GM19463 (cell line): ENCODE data around the gene AP3D1.

ENCODE experiments used
- ATAC-seq: cut with Tn5 transposase; IDR thresholded peaks from one replicate; pipeline ENCODE4 v1.9.1; 2021; ENCODE audit warnings: mild to moderate bottlenecking, moderate library complexity; ENCODE audit not compliant: unreplicated experiment

The AP3D1 gene

DNA sequence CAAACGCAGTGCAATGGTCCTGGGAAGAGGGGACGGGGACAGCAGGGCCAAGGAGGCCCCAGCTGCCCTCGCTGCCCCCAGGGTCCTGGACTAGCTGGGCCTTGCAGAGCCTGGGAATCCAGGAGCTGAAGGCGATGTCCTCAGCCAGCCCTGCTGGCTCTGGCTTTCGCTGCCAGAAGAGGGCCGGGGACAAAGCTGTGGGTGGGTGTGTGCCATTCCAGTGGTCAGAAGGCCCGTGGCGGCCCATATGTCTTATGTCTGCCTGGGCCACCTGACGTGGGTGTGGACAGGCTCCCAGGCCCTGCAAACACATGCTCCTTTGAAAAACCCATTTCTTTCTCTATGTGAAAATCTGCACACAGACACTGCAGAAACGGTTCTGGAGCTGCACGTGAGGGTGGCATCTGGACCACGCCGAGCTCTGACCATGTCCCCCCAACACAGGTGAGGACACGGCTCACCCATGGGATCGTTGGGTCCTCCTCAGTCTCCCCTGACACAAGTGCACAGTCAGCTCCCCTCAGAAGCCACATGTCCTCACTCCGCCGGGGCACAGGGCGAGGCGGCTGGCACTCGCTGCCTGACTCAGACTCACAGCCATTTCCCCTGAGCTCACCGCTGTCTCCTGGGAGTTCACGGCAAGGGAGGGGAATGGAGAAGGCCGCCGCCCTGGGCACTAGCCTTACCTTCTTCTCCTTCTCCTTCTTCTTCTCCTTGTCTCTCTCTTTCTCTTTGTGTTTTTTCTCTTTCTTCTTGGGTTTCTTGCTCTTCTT, 37.7 kb downstream of the AP3D1 start:
- ATAC-seq, result no peak

DNA sequence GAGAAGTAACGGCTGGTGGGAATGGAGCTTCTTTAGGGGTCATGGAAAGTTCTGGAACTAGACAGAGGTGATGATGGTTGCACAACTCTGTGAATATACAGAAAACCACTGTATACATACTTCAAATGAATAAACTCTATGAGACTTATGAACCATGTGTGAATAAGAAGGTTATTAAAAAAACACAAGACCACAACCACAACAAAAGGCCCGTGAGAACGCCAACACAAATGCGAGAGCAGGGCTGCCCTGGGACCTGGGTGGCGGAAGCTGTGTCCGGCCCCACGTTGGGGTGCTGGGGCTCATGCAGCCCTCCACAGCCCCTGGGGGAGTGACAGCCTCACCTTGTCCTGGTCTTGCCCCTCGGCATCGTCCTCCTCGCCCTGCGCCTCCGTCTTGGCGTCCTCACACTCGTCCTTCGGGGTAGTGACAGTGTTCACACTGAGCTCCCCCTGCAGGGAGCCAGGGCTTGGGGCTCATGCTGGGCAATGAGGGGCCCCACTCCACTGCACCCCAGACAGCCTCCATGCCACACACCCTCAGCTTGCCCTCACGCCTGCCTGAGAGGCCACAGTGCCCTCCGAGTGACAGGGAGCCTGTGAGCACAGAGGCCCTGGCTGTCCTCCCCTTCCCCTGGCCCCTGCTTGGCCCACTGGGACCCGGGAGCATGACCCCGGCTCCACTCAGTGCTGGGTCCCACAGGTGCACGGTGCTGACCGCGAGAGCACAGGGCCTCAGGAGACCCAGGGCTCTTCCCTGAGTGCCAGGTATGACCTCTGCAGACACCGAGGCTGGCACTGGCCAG, 38.6 kb downstream of the AP3D1 start:
- no peak for ATAC-seq

DNA sequence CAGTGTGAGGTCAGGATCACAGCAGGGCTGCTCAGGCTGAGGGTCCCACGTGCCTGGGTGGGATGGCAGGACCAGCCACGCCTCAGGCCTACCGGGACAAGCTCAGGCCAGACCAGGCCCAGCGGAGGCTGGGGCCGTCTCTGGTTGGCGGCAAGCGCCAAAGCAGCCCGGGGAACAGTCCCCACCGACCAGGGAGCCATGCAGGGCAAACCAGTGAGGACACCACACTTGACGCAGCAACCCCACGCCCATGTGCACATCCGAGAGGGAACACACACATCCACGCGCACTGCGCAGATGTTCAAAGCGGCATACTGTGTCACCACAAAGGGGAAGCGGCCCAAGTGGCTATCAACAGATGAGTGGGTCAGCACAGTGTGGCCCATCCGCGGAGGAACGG, 39.5 kb downstream of the AP3D1 start:
- ATAC-seq, result no peak

DNA sequence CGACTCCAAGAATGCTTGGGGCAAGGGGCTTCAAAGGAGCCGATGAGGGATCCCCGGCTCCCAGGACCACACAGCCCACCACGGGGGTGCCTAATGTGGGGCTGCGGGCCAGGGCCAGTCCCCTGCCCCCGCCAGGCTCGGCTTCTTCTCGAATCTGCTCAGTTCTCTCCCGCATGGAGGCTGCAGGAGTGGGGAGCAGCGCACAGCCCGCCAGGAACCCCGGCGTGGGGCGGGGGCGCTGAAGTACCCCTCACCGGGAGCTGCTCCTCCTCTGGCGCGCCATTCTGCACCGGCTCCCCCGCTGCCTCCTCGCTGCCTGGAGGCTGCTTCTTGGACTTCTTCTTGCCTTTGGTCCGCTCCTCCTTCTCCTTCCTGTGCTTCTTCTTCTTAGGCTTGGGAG, 39.9 kb downstream of the AP3D1 start:
- ATAC-seq, result no peak

- ATAC-seq, result no peak
Measured at GRCh38 chr19:2110822-2111221, 40.5 kb downstream of the AP3D1 start.

DNA sequence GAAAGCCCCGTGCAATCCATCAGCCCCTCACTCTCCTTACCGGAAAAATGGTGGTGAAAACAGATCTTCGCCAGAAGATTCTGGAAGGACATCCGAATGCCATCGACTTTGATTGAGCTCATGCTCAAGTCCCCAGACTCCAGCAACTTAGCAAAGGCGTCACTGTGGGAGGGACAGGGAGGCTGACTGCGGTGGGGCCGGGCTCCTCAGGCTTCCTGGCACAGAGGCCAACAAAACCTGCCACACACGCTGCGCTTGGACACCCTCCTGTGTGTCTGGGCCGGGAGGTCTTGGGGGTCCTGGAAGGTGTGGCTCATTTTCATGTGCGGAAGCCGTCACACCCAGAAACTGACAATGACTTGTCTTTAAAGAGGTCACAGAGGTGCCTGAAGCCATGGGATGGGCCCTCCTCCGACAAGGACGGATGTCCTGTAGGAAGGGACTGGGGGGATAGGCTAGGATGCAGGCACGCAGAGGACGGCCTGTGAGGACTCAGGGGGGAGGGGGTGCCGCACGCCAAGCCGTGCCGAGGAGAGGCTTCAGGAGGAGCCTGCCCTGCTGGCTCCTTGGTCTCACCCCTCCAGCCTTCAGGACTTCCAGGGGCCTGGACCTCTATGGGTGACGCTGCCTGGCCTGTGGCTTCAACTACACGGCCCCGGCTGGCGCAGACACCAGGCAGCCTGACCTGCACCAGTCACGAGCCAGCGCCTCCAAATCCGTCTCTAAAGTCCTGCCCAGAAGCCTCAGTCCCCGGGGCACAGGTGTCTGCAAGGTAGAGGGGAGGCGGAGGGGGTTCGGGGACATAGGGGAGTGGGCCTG, 42.1 kb downstream of the AP3D1 start:
- ATAC-seq, result no peak

DNA sequence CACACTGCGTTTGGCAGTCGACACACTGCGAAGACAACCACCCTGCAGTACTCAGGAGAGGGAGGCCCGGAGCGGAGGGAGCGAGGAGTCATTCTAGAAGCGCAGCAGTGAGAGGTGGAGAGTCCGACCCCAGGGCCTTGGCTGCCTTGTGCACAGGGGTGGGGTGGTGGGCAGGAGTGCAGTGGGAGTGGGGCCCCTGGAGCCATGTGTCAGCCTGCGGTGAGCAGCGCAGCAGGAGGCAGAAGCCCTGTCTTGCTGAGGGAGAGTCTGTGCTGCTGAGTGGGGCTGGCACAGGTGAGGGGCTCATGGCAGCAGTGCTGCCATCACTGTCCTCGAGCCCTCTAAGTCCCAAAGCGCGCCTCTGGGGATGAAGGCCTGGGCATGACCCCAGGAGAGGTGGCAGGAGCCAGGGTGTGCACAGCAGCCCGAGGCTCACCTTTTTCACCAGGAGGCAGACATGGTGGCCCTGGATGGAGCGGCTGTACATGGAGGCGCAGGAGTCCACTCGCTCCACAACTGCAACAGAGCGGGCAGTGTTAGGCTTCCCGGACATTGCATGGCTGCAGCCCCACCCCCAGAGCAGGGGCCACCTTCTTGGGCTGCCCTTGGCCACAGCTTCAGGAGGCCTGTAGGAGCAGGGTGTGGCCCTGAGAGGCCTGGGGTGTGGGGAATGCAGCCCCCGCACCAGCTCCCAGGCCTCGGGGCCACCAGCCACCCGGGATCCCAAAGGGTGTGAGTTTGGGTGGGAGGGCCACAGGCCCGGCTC, 42.9 kb downstream of the AP3D1 start:
- ATAC-seq, result no peak

- ATAC-seq, result no peak
Measured at GRCh38 chr19:2103045-2103707, 48.2 kb downstream of the AP3D1 start.

DNA sequence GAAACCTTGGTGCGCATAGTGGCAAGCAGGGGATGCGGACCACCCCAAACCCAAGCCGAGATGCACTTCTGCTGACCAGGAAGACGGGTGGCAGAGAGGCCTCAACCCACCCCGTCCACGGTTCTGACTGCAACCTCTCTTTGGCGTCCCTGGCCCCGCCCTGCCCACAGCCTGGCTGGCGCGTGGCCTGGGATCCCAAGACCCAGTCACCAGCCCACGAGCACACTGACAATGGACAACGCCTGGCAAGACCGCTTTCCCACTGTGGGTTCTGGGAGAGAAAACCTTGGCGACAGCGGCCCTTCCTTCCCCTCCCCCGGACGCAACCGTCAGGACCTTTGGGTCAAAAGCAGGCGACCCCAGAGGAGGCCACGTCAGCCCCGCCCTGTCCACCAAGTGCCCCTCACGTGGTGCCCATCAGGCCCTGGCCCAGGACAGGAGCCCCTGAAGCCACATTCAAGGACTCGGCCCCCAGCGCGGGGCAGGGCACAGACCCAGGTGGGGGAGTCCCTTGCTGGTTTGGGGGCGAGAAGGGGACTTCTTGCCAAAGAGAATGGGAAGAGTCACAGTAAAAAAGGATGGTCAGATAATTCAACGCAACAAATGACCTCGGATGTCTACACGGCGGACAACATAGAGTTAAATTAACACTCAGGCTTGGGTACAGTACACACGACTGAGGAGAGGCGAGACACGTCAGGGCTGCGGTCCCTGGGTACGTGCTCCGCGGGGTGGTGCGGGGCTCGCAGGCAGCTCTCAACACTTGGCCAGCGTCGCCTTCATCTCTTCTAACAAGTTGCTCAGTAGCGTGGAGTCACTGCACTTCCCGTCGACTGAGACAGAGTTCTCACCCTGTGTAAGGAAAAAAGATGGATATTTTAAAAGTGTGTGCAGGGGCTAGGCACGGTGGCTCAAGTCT, 49.7 kb downstream of the AP3D1 start:
- no peak for ATAC-seq

- ATAC-seq, result no peak
Measured at GRCh38 chr19:2100719-2101061, 50.7 kb downstream of the AP3D1 start.

DNA sequence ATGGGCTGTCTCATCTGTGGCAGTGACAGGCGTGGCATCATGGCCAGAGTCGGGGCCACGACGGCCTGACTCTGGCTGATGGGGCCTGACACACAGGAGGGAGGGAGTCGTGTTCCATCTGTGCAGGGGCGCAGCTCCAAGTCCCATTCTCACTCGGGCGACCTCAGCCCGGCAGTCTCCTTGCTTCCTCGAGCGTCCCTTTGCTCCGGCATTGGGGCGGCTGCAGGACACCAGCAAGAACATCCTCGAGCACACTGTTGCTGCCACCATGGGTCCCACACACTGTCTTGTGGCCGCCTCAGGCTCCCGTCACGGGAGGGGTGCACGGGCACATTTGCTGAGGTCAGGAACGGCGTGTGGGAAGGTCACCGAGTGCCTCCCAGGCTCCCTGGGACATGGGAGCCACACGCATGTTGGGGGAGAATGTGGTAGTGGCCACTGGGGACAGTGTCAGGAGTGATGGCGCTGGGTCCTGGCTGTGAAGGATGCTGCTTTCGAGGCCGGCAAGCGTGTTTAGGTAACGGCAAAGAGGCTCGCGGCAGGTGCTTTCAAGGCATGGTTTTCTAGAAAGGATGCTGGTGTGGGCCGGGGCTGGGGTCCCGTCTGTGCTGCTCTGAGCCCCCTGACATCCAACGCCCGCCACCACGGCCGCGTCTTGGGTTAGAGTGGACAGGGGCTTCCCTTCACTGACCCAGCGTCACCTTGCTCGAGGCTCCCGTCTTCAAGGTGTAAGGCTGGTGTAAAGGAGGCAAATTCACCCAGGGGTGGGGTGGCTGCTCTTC, 51.2 kb downstream of the AP3D1 start:
- no peak for ATAC-seq

DNA sequence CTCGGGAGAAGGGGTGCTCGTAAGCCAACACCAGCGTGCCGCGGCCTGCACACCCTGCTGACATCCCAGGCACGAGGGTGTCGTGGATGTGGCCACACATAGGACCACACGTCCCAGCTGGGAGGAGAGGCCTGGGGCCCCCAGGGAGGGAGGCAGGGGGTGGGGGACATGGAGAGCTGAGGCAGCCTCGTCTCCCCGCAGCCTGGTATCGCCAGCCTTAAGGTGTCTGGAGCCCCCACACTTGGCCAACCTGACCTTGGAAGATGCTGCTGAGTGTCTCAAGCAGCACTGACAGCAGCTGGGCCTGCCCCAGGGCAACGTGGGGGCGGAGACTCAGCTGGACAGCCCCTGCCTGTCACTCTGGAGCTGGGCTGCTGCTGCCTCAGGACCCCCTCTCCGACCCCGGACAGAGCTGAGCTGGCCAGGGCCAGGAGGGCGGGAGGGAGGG, 52.3 kb downstream of the AP3D1 start:
- ATAC-seq, result no peak

DNA sequence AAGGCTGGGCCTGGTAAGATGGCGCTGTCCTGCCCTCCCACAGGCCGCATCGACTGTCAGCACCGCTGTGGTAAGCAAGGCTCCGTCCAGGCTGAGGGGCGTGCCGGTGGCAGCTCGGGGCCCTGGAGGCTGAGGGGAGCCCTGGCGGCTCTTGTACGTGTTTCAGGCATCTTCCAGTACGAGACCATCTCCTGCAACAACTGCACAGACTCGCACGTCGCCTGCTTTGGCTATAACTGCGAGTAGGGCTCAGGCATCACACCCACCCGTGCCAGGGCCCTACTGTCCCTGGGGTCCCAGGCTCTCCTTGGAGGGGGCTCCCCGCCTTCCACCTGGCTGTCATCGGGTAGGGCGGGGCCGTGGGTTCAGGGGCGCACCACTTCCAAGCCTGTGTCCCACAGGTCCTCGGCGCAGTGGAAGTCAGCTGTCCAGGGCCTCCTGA, 53.5 kb downstream of the AP3D1 start:
- ATAC-seq, result no peak

GRCh38 chr19:2097203-2097885, 54.0 kb downstream of the AP3D1 start:
- no peak for ATAC-seq

- ATAC-seq, result peak; percentile 65
Measured at GRCh38 chr19:2096480-2097202, 54.7 kb downstream of the AP3D1 start, which contains the start of gene IZUMO4. Gene IZUMO4 (plus strand): TSS chr19:2096915. CDS start chr19:2096946, 31 bp downstream.

DNA sequence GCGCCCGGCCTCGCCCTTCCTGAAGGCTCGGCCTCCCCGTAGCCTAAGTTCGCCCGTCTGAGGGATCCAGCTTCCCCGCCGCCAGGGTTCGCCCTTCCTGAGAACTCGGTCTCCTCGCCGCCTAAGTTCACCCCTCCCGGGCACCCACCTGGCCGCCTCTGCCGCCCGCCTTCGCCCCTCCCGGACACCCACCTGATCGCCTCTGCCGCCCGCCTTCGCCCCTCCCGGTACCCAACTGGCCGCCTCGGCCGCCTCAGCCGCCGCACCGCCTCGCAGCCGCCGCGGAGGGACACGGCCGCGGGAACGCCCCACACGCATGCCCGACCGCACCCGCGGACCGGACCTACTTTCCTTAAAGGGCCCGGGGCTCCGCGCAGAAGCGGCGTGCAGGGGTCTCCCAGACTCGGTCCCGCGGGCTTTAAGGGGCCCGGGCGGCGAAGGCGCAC, 55.3 kb downstream of the AP3D1 start, which contains the start of gene MOB3A:
Gene MOB3A (minus strand): TSS at position 293 of the 446 bp plus-strand sequence. CDS start 17,766 bp downstream, outside the sequence.
- ATAC-seq, result peak; percentile 34
